Right ventricle myocardium superior (tissue), 1 donor: ENCODE data around the gene C11orf24. TPM values are rescaled to one million over a fixed set of nuclear protein-coding genes. Genes with fewer than 3 reads are reported as not detected.

ENCODE experiments used
- ATAC-seq: fragments of 200-7000 bp; cut with Tn5 transposase; one replicate; pipeline ENCODE4 v1.9.1; 2020; ENCODE audit warnings: mild to moderate bottlenecking; ENCODE audit not compliant: poor library complexity
- DNase-seq: peaks from one replicate; pipeline ENCODE4 v3.0.0-alpha.2; 2020
- intact Hi-C: fragments of 100-400 bp; cut with DNase I; formaldehyde crosslinking; loops from one replicate; pipeline ENCODE4 v1.11.2; 2022
- long read RNA-seq: library from polyadenylated mRNA; unstranded; transcript quantifications from one replicate; pipeline ENCODE4 v2.0.0, GENCODE V29; 2021
- total RNA-seq: library from RNA; stranded (reverse); fragmentation: NEBNext Ultra II Directional; extraction: Animal tissue kit (Norgen Biotek cat#: 25700); gene quantifications from one replicate; pipeline ENCODE4 v1.2.1, GENCODE V29; 2021
- donor health status: DM: no; HTN: yes; CAD: no; lungs with severe emphysema.

C11orf24 gene
- total RNA-seq, result 21.8 TPM
- long read RNA-seq, transcript C11orf24-201 (4 exons, 2,063 nt), result major isoform, 35 of 52 reads
- long read RNA-seq, partial matches to known transcripts, result 4 of 52 reads
- long read RNA-seq, other reads (novel, unspliced or antisense), result 13 of 52 reads

GRCh38 chr11:68271781-68272608, at the start of gene C11orf24:
Gene C11orf24 (minus strand): TSS chr11:68271973. CDS start chr11:68263767, 8,206 bp downstream.
- DNase-seq, result peak; percentile 97
- intact Hi-C loops, result no loop called here
- peak; percentile 97 for ATAC-seq

DNA sequence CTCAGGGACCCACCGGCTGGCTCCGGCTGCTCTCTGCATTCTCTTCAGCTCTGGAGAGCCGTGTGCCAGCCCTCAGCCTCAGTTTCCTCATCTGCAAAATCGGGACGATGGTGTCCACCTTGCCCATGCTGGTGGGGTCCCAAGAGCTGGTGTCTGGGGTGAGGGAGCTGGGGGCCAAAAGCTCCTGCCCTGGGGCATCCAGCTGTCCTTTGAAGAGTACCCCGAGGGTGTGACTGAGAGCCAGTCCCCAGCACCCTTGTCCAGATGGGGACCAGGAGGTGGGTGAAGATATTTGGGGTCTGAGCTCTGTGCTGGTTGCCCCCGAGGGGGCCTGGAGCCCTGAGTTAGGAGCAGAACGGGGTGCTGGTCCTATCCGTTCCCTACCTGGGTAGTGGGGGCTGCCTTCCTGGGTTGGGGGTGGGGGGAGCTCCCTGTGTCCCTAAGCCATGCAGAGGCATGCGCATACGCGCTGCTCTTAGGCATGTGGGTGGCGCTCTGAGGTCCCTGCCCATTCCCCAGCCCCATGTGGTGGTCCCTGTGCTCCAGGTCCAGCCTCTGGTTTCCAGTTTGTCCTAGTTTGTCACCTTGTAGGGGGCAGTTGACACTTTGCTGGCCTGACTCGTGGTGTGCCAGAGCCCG, 45.5 kb upstream of the C11orf24 start:
- DNase-seq (peak; percentile 26), ATAC-seq (no peak)
- intact Hi-C loops, result no loop called here

DNA sequence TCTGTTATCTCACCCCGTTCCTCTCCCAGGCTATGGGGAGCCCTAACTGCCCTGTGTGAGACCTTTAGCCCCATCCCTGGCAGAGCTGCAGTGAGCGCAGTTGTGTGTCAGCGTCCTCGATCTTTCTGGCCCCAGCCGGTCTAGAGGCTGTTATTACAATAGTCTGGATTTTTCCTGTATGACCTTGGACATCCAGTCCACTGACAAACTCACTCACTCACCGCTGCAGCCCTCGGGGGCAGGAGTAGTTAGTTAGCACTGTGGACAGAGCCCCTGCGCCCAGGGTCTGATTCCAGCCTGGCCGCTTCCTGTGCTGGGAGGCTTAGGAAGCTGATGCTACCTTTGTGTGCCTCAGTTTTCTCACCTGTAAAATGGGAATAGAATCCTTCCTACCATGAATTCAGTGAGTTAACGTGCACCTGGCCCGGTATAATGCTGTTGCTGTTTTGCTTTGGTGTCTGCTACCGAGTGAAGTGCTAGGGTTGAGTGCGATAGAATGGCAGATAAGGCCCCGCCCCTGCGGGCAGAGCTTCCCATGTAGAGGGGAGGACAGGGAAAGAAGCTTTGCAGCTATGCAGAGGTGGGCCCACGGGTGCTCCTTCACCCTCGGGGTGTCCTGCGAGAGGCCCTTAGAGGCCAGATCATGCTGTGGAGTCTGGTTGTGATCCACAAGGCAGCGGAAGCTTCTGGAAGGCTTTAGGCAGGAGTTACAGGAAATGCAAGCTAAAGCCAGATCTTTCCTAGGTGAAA, 43.6 kb upstream of the C11orf24 start:
- ATAC-seq (peak; percentile 24), DNase-seq (peak; percentile 47)
- intact Hi-C loops, result no loop called here

DNA sequence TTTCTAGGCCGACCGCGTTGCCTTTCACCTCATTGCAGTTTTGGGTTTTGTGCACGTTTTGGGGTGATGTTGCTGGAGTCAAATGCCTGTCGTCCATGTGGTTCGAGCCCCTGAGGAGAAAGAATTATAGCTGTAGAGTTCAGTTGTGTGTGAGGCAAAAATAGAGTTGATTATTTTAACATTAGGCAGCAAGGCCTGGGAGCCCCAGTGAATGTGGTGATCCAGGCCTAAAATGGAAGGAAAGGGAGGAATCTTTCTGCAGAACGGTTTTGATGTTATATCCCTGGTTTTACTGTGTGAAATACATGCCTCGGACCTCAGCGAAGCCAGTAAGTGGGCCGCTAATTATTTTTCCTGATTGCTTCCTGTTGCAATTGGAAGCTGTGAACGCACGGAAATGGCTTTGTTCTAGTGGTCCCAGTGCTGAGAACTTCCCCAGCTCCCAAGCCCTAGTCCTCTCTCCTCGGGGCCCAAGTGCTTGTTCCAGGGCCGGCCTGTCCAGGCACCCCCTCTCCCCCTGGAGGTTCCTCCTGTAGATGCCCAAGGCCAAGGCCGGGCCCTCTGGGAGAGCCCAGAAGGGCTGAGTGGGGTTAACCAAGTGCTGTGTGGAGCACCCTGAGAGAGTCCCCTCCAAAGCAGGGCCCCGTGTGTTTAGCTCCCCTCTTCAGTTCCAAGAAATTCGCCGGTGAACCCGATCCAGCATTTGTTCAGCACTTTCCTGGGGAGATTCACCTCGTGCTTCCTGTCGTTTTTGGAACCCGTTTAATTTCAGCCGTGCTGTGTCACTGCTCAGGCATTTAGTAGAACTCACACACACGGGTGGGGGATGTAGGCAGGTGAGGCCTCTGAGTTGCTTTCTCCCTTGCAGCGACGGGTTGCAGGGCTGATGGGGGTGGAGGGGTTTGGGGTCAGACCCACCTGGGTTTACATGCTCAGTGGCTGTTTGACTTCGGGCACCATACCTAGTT, 42.7 kb upstream of the C11orf24 start:
- ATAC-seq, result peak; percentile 28
- DNase-seq, result peak; percentile 38
- intact Hi-C loops, result no loop called here

GRCh38 chr11:68313574-68314202, 41.9 kb upstream of the C11orf24 start:
- ATAC-seq (peak; percentile 7), DNase-seq (peak; percentile 17)
- intact Hi-C loops, result loop anchor here (2.0 kb wide), 1 partner anchor 61 kb away; no protein-coding TSS in a partner anchor

DNA sequence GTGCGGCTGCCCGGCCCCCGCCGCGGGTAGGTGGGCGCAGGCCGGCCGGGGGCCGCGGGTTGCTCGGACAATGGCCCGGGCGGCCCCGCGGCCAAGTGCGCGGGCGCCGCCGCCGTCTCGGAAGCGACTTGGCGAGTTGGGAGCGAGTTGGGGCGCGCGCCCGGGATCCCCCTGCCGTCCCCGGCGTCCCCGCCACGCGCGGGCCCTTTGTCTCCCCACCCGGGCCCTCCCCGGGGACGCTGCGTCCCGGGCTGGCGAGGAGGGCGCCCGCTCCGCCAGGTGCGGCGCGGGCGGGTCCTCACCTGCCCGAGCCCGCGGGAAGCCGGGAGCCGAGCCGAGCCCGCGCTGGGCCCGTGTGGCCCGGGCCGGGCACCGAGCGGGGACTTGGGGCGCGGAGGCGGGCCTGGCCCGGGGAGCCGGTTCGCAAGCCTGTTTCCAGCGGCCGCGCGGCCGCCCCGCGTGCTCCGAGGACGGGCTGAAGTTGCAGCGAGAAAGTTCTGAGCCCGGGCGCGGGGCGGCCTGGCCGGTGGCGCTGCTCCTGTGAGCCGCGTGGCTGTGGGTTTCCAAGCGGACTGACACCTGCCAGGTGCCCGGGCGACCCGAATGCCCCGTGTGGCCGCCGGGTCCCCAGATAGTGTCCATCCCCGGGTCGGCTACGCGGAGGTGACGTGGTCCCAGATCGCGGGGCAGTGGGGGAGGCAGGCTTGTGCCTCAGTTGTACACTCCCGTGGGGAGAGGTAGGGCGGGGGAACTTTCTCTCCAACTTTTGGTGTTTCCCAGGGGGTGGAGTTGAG, 41.2 kb upstream of the C11orf24 start:
- intact Hi-C loops, result loop anchor here (2.0 kb wide), 1 partner anchor 62 kb away; no protein-coding TSS in a partner anchor
- ATAC-seq, result peak; percentile 5

GRCh38 chr11:68312117-68312779, 40.5 kb upstream of the C11orf24 start, which contains the start of gene LRP5:
Gene LRP5 (plus strand): TSS chr11:68312591. CDS start chr11:68312715, 124 bp downstream.
- ATAC-seq (peak; percentile 8), DNase-seq (no peak)
- intact Hi-C loops, result loop anchor here (2.0 kb wide), 1 partner anchor 63 kb away; no protein-coding TSS in a partner anchor

More for the DNA sequence above, 41.2 kb upstream of the C11orf24 start:
- DNase-seq, result no peak

DNA sequence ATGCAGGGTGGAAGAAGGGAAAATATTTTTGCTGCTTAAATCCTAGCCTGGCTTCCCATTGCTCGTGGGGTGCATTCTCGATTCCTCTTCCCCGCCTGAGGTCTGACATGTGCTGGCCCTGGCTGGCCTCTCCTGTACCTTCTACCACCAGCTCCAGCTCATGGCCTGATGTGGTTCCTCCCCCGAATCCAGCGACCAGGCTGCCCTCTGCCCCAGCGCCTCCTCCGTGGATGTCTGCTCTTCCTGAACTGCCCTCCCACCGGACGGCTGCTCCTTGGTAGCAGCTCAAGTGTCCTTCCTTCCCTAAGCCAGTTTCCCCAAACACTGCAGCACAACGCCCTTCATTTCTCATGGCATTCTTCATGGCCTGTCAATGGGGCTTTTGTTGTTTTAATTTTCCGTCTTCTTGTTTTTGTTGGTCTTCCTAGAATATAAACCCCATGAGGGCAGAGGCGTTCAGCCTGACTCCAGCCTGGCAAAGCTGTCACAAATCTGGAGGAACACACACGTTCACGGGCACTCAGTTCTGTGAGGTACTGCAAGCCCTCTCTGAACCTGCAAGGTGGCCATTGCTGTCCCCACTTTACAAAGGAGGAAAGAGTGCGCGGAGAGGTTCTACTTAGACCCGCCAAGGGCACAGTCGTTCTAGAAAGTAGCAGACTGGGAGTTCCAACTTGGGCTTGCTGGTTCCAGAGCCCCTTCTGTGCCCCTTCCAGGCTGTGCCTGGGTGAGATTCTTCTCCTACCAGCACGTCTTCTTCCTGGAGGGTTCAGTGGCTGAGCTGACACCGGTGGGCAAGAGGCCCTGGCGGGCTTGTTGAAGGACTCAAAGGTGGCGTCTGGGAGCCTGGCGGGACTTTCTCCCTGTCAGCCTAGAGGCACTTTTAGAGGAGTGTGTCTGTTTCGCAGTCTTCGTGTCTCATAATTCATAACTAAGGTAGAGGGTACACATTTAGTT, 39.7 kb upstream of the C11orf24 start:
- DNase-seq (no peak), ATAC-seq (no peak)
- intact Hi-C loops, result loop anchor here (2.0 kb wide), 1 partner anchor 63 kb away; no protein-coding TSS in a partner anchor

DNA sequence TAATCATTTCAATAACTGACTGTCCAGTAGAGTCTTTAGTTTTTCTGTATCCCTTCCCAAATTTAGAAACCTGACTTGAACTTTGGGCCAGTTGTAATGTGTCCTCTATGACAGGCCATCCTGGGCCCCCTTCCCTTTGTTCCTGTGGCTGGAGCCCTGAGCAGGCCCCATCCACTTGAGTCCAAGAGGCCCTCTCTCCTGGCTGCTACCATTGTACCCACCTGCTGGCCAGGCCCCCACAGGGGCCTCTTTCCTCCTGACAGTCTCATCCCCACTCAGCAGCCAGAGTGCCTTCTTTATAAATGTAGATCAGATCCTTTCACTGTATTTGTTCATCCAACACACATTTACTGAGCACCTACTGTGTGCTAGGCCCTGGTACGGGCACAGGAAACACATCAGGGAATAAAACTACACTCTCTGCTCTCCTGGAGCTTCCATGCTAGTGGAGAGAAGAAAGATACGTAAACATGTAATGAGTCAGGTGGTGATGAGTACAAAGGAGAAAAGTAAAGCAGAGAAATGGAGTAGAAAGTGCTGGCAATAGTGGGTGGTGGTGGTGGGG, 37.9 kb upstream of the C11orf24 start:
- no peak for DNase-seq
- intact Hi-C loops, result no loop called here
- ATAC-seq, result no peak

GRCh38 chr11:68308068-68308467, 36.3 kb upstream of the C11orf24 start:
- intact Hi-C loops, result no loop called here
- ATAC-seq, result peak; percentile 57

DNA sequence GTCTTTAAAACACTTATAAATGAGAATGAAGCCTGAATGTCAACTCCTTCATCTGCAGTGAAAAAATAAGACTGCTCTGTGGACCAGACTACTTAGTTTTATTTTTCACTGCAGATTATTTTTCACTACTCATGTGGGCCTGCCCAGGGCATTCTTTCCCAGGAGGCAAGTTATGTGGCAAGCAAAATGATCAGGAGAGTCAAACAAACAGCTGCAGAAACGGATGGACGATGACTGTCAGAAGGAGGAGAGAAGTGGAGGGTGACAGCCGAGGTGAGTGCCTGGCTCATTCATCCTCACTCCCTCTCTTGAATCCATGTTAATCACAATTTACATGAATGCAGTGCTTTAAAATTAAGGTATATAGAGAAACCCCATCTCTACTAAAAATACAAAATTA, 34.9 kb upstream of the C11orf24 start:
- intact Hi-C loops, result no loop called here
- DNase-seq, result no peak
- no peak for ATAC-seq

More at GRCh38 chr11:68308068-68308467, 36.3 kb upstream of the C11orf24 start:
- DNase-seq, result peak; percentile 62

- intact Hi-C loops, result no loop called here
- ATAC-seq (no peak), DNase-seq (no peak)
These were observed 32.4 kb upstream of the C11orf24 start for GRCh38 chr11:68303982-68304780.

GRCh38 chr11:68303083-68303482, 31.3 kb upstream of the C11orf24 start:
- intact Hi-C loops, result no loop called here
- DNase-seq (no peak), ATAC-seq (peak; percentile 16)

DNA sequence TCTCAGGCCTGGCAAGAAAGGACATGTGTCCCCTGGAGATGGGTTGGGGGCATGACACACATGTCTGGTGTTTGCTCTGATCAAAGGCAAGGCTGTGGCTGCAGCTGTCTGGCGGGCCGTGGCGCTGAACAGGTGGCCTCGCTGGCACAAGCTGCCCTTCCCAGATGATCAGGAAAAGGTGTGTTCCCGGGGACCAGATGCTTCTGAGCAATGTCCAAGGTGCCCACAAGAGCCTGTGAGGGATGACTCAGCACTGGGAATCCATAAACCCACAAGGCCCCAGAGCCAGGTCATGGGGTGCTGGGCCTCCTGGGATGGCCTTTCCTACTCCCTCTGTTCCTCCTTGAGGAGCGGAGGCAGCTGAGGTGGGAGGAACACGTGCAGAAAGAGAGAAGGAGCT, 30.9 kb upstream of the C11orf24 start:
- ATAC-seq (no peak), DNase-seq (no peak)
- intact Hi-C loops, result no loop called here
